ENCODE data around the gene TBC1D2B. TPM values are rescaled to one million over a fixed set of nuclear protein-coding genes. Genes with fewer than 3 reads are reported as not detected.
"Not testable (repeated sequence)": the region's sequence is repeated elsewhere in the genome, so short reads cannot be mapped to it uniquely, and the experiment has no call there.

The TBC1D2B gene
- total RNA-seq, 1 experiment from 2014 or later = 18.3 TPM

GRCh38 chr15:77989296-77990143, 88.0 kb downstream of the TBC1D2B start:
- Mint-ChIP-seq H3K27ac (no peak overlapping the region), H3K4me3 (no peak overlapping the region), H3K27me3 (ENCODE audit: low read depth) (no peaks in the 10 kb centered on the region), H3K36me3 (no peaks in the 10 kb centered on the region), H3K9me3 (no peaks in the 10 kb centered on the region), H3K4me1 (peaks cover 7% of the 10 kb centered on the region)
- TF ChIP-seq NFYB (CRISPR knock-in tag; conservative IDR thresholded peaks at IDR 0.05; ENCODE audit: low read depth) (no peak), ZNF532 (CRISPR knock-in tag; IDR thresholded peaks at IDR 0.05; ENCODE audit: borderline replicate concordance) (no peak), ZNF671 (CRISPR knock-in tag; IDR thresholded peaks at IDR 0.05) (no peak)
- ChIA-PET CTCF (interaction anchor here (0.7 to 1.5 kb wide), 5 partner anchors 23 to 168 kb away, joined by 3 to 5 read pairs (median 3); no protein-coding TSS in a partner anchor), POLR2A (no interaction called here)
- ATAC-seq (no peak), DNase-seq (ENCODE audit: low spot score) (no peak)

GRCh38 chr15:77988347-77989295, 88.9 kb downstream of the TBC1D2B start:
- Mint-ChIP-seq H3K4me3 (no peak overlapping the region), H3K4me1 (peaks cover 13% of the 10 kb centered on the region), H3K27me3 (ENCODE audit: low read depth) (no peaks in the 10 kb centered on the region), H3K27ac (peak overlapping the region; percentile 86), H3K9me3 (no peaks in the 10 kb centered on the region), H3K36me3 (no peaks in the 10 kb centered on the region)
- CTCF ChIA-PET = interaction anchor here (0.6 to 2.9 kb wide), 4 partner anchors 22 to 78 kb away, joined by 3 to 14 read pairs (median 3); no protein-coding TSS in a partner anchor
- no peak for TF ChIP-seq EMX1 (CRISPR knock-in tag; IDR thresholded peaks at IDR 0.05)
- no peak for TF ChIP-seq ZNF232 (CRISPR knock-in tag; IDR thresholded peaks at IDR 0.05)
- TF ChIP-seq GRHL2 (CRISPR knock-in tag; IDR thresholded peaks at IDR 0.05; ENCODE audit: insufficient replicate concordance, severe bottlenecking) = no peak
- TF ChIP-seq IRF2 (CRISPR knock-in tag; IDR thresholded peaks at IDR 0.05; ENCODE audit: borderline replicate concordance, low read depth) = no peak
- TF ChIP-seq ZNF425 (CRISPR knock-in tag; conservative IDR thresholded peaks at IDR 0.05) = no peak
- no peak for TF ChIP-seq USF1 (CRISPR knock-in tag; IDR thresholded peaks at IDR 0.05)
- no peak for ATAC-seq
- no peak for DNase-seq (ENCODE audit: low spot score)
- POLR2A ChIA-PET = no interaction called here

- ATAC-seq; H3K9me3 Mint-ChIP-seq; H3K4me3 Mint-ChIP-seq; H3K36me3 Mint-ChIP-seq; DNase-seq (ENCODE audit: low spot score); H3K27ac Mint-ChIP-seq; H3K27me3 Mint-ChIP-seq (ENCODE audit: low read depth); POLR2A ChIA-PET: not testable (repeated sequence)
- CTCF ChIA-PET = interaction anchor here (1.0 to 2.9 kb wide), 9 partner anchors 12 to 208 kb away, joined by 3 to 14 read pairs (median 5); partner anchors contain the start of gene CIB2
- peaks cover 18% of the 10 kb centered on the region for H3K4me1 Mint-ChIP-seq
Observed at GRCh38 chr15:77987765-77988136, 89.8 kb downstream of the TBC1D2B start.

All from WTC11 (cell line).